Loucy (cell line): Measurements from ENCODE around the gene APOM.

Experiments used
- EZH2phosphoT487 ChIP-seq: fragments of 200-600 bp; IDR thresholded peaks from 2 replicates; pipeline ENCODE4 v1.6.1; 2018; ENCODE audit warnings: antibody characterized with exemption, mild to moderate bottlenecking, moderate library complexity, borderline replicate concordance
- TF ChIP-seq, protein P1 (sequence below): fragments of 200-600 bp; sonication (generic); conservative IDR thresholded peaks from 2 replicates; pipeline ENCODE4 v1.5.1; 2014; ENCODE audit warnings: mild to moderate bottlenecking, antibody characterized with exemption, low read length

GRCh38 chr6:31627690-31628287 is 27.9 kb upstream of the APOM start:
- TF ChIP-seq, protein P1, sequence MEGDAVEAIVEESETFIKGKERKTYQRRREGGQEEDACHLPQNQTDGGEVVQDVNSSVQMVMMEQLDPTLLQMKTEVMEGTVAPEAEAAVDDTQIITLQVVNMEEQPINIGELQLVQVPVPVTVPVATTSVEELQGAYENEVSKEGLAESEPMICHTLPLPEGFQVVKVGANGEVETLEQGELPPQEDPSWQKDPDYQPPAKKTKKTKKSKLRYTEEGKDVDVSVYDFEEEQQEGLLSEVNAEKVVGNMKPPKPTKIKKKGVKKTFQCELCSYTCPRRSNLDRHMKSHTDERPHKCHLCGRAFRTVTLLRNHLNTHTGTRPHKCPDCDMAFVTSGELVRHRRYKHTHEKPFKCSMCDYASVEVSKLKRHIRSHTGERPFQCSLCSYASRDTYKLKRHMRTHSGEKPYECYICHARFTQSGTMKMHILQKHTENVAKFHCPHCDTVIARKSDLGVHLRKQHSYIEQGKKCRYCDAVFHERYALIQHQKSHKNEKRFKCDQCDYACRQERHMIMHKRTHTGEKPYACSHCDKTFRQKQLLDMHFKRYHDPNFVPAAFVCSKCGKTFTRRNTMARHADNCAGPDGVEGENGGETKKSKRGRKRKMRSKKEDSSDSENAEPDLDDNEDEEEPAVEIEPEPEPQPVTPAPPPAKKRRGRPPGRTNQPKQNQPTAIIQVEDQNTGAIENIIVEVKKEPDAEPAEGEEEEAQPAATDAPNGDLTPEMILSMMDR, result no peak
- no peak for TF ChIP-seq EZH2phosphoT487
